Activated naive CD8-positive, alpha-beta T cell treated with anti-CD3 and anti-CD28 coated beads, Interleukin-2, amount 50 U/mL, for 24 hours (primary cell): ENCODE results near the gene ARHGAP25.

Experiments used
- ATAC-seq: fragments of 150-1000 bp; cut with Tn5 transposase; one replicate; pipeline ENCODE4 v1.10.0; 2021
- DNase-seq: peaks from one replicate; pipeline ENCODE4 v3.0.0; 2021
- H3K27ac Mint-ChIP-seq: one replicate; pipeline ENCODE4 v1.8.0; 2021; ENCODE audit warnings: mild to moderate bottlenecking, mixed read lengths
- H3K27me3 Mint-ChIP-seq: one replicate; pipeline ENCODE4 v1.8.0; 2021; ENCODE audit warnings: mixed read lengths
- H3K36me3 Mint-ChIP-seq: one replicate; pipeline ENCODE4 v1.8.0; 2021; ENCODE audit warnings: low read depth, mixed read lengths
- H3K4me1 Mint-ChIP-seq: one replicate; pipeline ENCODE4 v1.8.0; 2021; ENCODE audit warnings: mixed read lengths
- H3K4me3 Mint-ChIP-seq: one replicate; pipeline ENCODE4 v1.8.0; 2021; ENCODE audit warnings: mild to moderate bottlenecking, moderate library complexity, mixed read lengths
- H3K9me3 Mint-ChIP-seq: one replicate; pipeline ENCODE4 v1.8.0; 2021; ENCODE audit warnings: mixed read lengths

ARHGAP25 gene

GRCh38 chr2:68772109-68772508 lies 37.5 kb downstream of the ARHGAP25 start:
- Mint-ChIP-seq H3K9me3 (no peaks in the 10 kb centered on the region), H3K4me3 (peak overlapping the region; percentile 44), H3K4me1 (peaks cover 99% of the 10 kb centered on the region), H3K36me3 (peaks cover 39% of the 10 kb centered on the region), H3K27me3 (no peaks in the 10 kb centered on the region), H3K27ac (peak overlapping the region; percentile 96)
- no peak for ATAC-seq
- DNase-seq: no peak

GRCh38 chr2:68774569-68775271 lies 40.1 kb downstream of the ARHGAP25 start:
- peaks cover 89% of the 10 kb centered on the region for H3K4me1 Mint-ChIP-seq
- no peaks in the 10 kb centered on the region for H3K9me3 Mint-ChIP-seq
- H3K27ac Mint-ChIP-seq: peak overlapping the region; percentile 96
- H3K27me3 Mint-ChIP-seq: no peaks in the 10 kb centered on the region
- H3K36me3 Mint-ChIP-seq: peaks cover 47% of the 10 kb centered on the region
- H3K4me3 Mint-ChIP-seq: peak overlapping the region; percentile 76
- peak; percentile 68 for ATAC-seq
- DNase-seq: peak; percentile 76

- Mint-ChIP-seq H3K27ac (peak overlapping the region; percentile 96), H3K4me3 (peak overlapping the region; percentile 76), H3K36me3 (peaks cover 49% of the 10 kb centered on the region), H3K4me1 (peaks cover 87% of the 10 kb centered on the region), H3K27me3 (no peaks in the 10 kb centered on the region), H3K9me3 (no peaks in the 10 kb centered on the region)
- DNase-seq (no peak), ATAC-seq (no peak)
Observed at GRCh38 chr2:68775272-68775842, 40.7 kb downstream of the ARHGAP25 start.

GRCh38 chr2:68776124-68776523 lies 41.5 kb downstream of the ARHGAP25 start:
- H3K9me3 Mint-ChIP-seq: no peaks in the 10 kb centered on the region
- H3K27ac Mint-ChIP-seq: peak overlapping the region; percentile 96
- peaks cover 87% of the 10 kb centered on the region for H3K4me1 Mint-ChIP-seq
- DNase-seq: no peak
- H3K27me3 Mint-ChIP-seq: no peaks in the 10 kb centered on the region
- peaks cover 55% of the 10 kb centered on the region for H3K36me3 Mint-ChIP-seq
- ATAC-seq: no peak
- H3K4me3 Mint-ChIP-seq: peak overlapping the region; percentile 76

DNA sequence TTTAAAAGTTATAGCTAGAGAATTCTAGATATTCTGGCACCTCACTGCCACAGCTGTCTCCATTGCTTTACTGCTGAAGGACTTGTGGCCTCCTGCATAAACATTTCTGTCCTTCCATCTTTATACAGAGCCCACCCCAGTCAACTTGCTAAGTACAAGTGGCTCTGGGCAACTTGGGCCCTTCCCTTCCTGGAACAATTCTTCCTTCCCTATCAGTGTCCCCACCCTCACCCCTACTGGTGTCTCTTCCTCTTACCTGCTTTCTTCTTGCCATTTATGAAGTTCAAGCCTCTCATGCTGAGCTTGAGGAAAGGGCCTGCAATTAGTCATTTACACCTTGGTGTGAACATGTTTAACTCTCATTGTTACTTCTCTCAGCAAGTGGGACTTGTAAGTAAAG lies 45.0 kb downstream of the ARHGAP25 start:
- no peak for DNase-seq
- H3K36me3 Mint-ChIP-seq: peaks cover 64% of the 10 kb centered on the region
- peak overlapping the region; percentile 40 for H3K4me3 Mint-ChIP-seq
- H3K9me3 Mint-ChIP-seq: no peaks in the 10 kb centered on the region
- no peak for ATAC-seq
- peaks cover 67% of the 10 kb centered on the region for H3K4me1 Mint-ChIP-seq
- H3K27ac Mint-ChIP-seq: peak overlapping the region; percentile 67
- H3K27me3 Mint-ChIP-seq: no peaks in the 10 kb centered on the region

DNA sequence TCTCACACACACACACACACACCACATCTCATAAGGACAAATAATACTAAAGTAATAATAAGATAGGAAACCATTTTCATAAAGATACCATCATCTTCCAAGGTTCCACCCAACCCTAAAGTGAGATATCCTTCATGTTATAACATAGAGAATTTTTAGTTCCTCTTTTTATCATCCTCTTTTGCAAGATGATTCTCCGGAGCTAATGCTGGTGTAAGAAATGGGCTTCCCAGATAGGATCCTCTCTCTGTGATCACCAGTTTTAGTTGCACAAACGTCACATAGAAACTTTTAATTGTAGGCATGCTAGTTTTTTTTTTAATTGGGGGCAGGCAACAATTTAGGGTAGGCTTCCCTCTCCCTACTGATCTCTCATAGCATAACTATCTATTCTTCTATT lies 49.6 kb downstream of the ARHGAP25 start:
- H3K9me3 Mint-ChIP-seq: no peaks in the 10 kb centered on the region
- no peak overlapping the region for H3K27ac Mint-ChIP-seq
- DNase-seq (no peak), ATAC-seq (no peak)
- H3K4me3 Mint-ChIP-seq: no peak overlapping the region
- peaks cover 35% of the 10 kb centered on the region for H3K4me1 Mint-ChIP-seq
- H3K27me3 Mint-ChIP-seq: no peaks in the 10 kb centered on the region
- H3K36me3 Mint-ChIP-seq: peaks cover 35% of the 10 kb centered on the region

DNA sequence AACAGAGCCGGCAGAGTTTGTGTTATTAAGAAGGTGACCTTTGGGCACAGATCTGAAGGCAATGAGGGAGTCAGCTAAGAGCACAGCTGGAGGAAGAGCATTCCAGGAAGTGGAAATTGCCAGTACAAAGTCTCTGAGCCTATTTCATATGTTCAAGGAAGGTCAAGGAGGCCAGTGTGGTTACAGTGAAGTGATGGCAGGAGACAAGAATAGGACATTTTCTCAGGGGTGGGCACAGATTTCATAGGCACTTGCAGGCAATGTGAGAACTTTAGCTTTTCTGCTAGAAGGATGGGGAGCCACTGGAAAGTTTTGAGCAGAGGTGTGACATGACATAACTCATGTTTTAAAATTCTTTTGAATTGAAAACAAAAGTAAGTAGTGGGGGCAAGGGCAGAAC lies 50.3 kb downstream of the ARHGAP25 start:
- peaks cover 36% of the 10 kb centered on the region for H3K4me1 Mint-ChIP-seq
- no peaks in the 10 kb centered on the region for H3K27me3 Mint-ChIP-seq
- no peak overlapping the region for H3K4me3 Mint-ChIP-seq
- peaks cover 36% of the 10 kb centered on the region for H3K36me3 Mint-ChIP-seq
- no peak for DNase-seq
- no peak overlapping the region for H3K27ac Mint-ChIP-seq
- peak; percentile 8 for ATAC-seq
- H3K9me3 Mint-ChIP-seq: no peaks in the 10 kb centered on the region

GRCh38 chr2:68787356-68787755 lies 52.7 kb downstream of the ARHGAP25 start:
- H3K9me3 Mint-ChIP-seq: no peaks in the 10 kb centered on the region
- H3K27ac Mint-ChIP-seq: no peak overlapping the region
- no peaks in the 10 kb centered on the region for H3K27me3 Mint-ChIP-seq
- peaks cover 35% of the 10 kb centered on the region for H3K36me3 Mint-ChIP-seq
- no peak overlapping the region for H3K4me3 Mint-ChIP-seq
- peaks cover 39% of the 10 kb centered on the region for H3K4me1 Mint-ChIP-seq
- ATAC-seq (no peak), DNase-seq (no peak)

- ATAC-seq (peak; percentile 93), DNase-seq (peak; percentile 58)
- peaks cover 56% of the 10 kb centered on the region for H3K4me1 Mint-ChIP-seq
- H3K4me3 Mint-ChIP-seq: no peak overlapping the region
- H3K36me3 Mint-ChIP-seq: peaks cover 49% of the 10 kb centered on the region
- no peaks in the 10 kb centered on the region for H3K9me3 Mint-ChIP-seq
- H3K27ac Mint-ChIP-seq: peak overlapping the region; percentile 74
- no peaks in the 10 kb centered on the region for H3K27me3 Mint-ChIP-seq
Observed at GRCh38 chr2:68789603-68790002, 55.0 kb downstream of the ARHGAP25 start.

DNA sequence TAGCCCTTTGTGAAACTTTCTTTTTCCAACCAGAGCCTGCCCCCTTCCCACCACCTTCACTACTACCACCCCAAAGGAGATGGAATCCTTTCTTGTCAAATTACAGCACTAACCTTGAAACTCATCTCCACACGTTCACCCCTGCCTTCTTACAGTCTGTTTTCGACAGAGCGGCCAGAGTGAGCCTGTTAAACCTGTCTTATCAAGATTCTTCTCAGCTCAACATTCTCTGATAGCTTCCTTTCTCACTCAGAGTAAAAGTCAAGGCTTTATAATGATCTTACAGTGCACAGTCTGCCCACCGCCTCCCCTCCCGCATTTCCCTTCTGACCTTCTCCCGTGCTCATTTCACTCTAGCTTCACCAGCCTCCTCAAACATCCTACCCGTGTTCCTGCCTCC lies 56.0 kb downstream of the ARHGAP25 start:
- Mint-ChIP-seq H3K9me3 (no peaks in the 10 kb centered on the region), H3K27ac (peak overlapping the region; percentile 76), H3K27me3 (no peaks in the 10 kb centered on the region), H3K36me3 (peaks cover 58% of the 10 kb centered on the region), H3K4me3 (no peak overlapping the region), H3K4me1 (peaks cover 66% of the 10 kb centered on the region)
- no peak for DNase-seq
- no peak for ATAC-seq

DNA sequence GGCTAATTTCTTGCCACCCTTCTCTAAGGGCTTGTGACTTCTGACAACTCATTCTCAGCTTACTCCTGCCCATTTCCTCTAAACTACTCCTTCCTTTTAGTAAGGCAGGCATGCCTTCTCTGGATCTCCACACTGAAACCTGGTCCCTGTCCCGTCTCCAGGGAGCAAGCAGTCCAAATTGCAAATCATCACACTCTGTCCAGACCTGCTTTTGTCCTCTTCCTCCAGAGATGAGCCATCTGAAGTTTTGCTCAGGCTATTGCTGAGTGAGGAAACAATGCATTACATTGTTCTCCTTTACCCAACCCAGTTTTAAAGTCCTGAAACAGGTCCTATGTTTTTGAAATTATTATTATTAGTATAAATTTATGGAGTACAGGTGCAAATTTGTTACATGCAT lies 57.3 kb downstream of the ARHGAP25 start:
- Mint-ChIP-seq H3K27ac (peak overlapping the region; percentile 61), H3K4me1 (peaks cover 78% of the 10 kb centered on the region), H3K9me3 (peaks cover 5% of the 10 kb centered on the region), H3K36me3 (peaks cover 70% of the 10 kb centered on the region), H3K27me3 (no peaks in the 10 kb centered on the region), H3K4me3 (no peak overlapping the region)
- DNase-seq (no peak), ATAC-seq (no peak)

DNA sequence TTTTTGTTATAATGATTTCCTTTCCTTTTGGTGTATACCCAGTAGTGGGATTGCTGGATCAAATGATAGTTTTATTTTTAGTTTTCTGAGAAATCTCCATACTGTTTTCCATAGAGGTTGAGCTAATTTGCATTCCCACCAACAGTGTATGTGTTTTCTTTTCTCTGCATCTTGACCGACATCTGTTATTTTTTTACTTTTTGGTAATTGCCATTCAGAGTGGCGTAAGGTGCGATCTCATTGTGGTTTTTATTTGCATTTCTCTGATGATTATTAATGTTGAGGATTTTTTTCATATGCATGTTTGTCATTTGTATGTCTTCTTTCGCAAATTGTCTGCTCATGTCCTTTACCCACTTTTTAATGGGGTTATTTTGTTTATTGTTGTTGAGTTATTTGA lies 58.1 kb downstream of the ARHGAP25 start:
- peaks cover 74% of the 10 kb centered on the region for H3K36me3 Mint-ChIP-seq

DNA sequence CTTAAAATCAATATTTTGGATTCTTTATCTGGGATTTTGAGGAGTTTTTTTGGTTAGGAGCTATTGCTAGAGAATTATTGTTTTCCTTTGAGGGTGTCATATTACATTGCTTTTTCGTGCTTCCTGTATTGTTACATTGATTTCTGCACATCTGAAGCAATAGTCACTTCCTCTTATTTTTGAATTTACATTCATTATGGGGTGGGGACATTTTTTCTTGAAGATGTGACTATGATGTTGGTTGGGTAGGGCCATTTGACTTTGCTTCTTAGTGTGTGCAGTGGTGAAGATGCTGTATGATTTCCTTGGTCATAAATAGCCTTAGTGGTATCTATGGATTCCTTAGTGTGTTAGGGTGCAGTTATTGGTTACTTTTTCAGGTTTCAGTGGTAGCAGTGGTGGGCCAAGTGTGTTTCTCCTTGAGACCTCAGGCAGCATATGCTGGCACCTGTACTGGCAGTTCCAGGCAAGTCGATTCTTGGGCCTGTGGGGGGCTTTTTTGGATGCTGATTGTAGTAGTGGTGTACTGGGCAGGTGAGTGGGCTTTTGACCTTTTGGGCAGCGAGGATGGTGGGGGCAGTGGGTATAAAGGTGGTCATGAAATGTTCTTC lies 61.8 kb downstream of the ARHGAP25 start:
- peak overlapping the region; percentile 65 for H3K27ac Mint-ChIP-seq
- H3K27me3 Mint-ChIP-seq: no peaks in the 10 kb centered on the region
- H3K4me1 Mint-ChIP-seq: peaks cover 83% of the 10 kb centered on the region
- peaks cover 5% of the 10 kb centered on the region for H3K9me3 Mint-ChIP-seq
- ATAC-seq (peak; percentile 29), DNase-seq (no peak)
- H3K36me3 Mint-ChIP-seq: peaks cover 81% of the 10 kb centered on the region
- H3K4me3 Mint-ChIP-seq: peak overlapping the region; percentile 22

More for the DNA sequence above, 58.1 kb downstream of the ARHGAP25 start:
- Mint-ChIP-seq H3K27me3 (no peaks in the 10 kb centered on the region), H3K27ac (peak overlapping the region; percentile 15), H3K4me1 (peaks cover 81% of the 10 kb centered on the region), H3K9me3 (peaks cover 5% of the 10 kb centered on the region), H3K4me3 (no peak overlapping the region)
- ATAC-seq (no peak), DNase-seq (no peak)

DNA sequence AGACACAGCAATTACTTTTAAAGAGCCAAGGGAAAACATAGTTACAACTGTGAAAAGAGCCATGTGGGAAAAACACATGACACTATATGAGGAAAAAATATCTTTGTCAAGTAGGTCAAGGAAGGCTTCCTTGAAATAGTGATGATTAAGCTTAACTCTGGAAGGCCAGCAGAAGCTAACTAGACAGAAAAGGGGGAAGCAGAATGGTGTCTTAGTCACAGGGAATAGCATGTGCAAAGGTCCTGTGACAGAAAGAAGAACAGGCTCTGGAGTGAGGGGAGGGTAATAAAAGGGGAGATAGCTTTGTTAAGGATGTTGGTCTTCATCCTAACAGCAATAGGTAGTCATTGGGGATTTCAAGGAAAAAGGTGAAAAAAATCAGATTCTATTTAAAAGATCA lies 64.0 kb downstream of the ARHGAP25 start:
- Mint-ChIP-seq H3K27me3 (no peaks in the 10 kb centered on the region), H3K4me1 (peaks cover 66% of the 10 kb centered on the region), H3K9me3 (peaks cover 5% of the 10 kb centered on the region), H3K36me3 (peaks cover 66% of the 10 kb centered on the region), H3K27ac (peak overlapping the region; percentile 71), H3K4me3 (no peak overlapping the region)
- no peak for DNase-seq
- ATAC-seq: no peak
